Measurements from ENCODE around the gene C10orf90.

The C10orf90 gene

DNA sequence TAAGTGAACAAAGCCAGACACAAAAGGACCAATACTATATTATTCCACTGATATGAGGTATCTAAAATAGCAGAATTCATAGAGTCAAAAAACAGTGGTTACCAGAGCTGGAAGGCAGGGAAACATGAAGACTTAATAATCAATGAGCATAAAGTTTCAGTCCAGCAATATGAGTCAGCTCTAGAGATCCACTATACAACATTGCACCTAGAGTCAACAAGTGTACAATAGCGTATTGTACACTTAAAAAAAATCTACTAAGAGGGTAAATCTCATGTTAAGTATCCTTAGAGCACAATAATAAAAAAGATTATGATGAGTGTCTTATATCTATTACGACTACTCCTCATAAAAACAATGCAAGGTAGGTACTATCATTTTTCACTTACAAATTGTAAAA, 36.1 kb downstream of the C10orf90 start:
- Histone ChIP-seq H3K27ac (ENCODE audit: low read depth, low read length) (no peak overlapping the region), H3K36me3 (ENCODE audit: control insufficient read depth, insufficient read depth, low read length) (no peaks in the 10 kb centered on the region)

DNA sequence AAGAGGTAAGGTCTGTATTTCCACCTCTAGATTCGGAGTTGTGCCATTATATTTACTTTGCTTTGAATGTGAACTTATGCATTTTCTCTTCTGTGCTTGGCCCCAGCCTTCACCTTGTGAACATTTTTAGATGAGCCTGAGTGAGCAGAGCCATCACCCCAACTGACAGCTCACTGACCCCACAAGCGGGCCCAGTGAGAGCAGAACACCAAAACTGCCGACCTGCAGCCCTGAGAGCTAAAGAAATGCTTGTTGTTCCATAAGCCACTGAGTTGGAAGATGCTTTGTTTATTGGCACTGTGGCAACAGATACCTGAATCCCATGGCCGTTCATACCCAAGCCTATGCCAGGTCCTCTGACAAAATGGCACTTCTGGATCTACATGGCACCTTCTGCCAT, 37.8 kb downstream of the C10orf90 start:
- H3K9ac ChIP-seq (ENCODE audit: low read depth, low read length), result no peak overlapping the region
- H3K36me3 ChIP-seq (ENCODE audit: control insufficient read depth, insufficient read depth, low read length), result no peaks in the 10 kb centered on the region
- H3K27ac ChIP-seq (ENCODE audit: low read depth, low read length), result no peak overlapping the region
- H3K4me1 ChIP-seq (ENCODE audit: control insufficient read depth, insufficient read depth, low read length), result no peaks in the 10 kb centered on the region
- H3K4me3 ChIP-seq (ENCODE audit: low read depth, low read length), result no peak overlapping the region
- H3K9me3 ChIP-seq (ENCODE audit: control insufficient read depth, insufficient read depth, low read length), result no peaks in the 10 kb centered on the region
- no peaks in the 10 kb centered on the region for H3K27me3 ChIP-seq (ENCODE audit: control insufficient read depth, insufficient read depth, low read length)

More for the DNA sequence above, 36.1 kb downstream of the C10orf90 start:
- H3K4me1 ChIP-seq (ENCODE audit: control insufficient read depth, insufficient read depth, low read length), result no peaks in the 10 kb centered on the region
- no peak overlapping the region for H3K9ac ChIP-seq (ENCODE audit: low read depth, low read length)
- H3K9me3 ChIP-seq (ENCODE audit: control insufficient read depth, insufficient read depth, low read length), result no peaks in the 10 kb centered on the region
- no peak overlapping the region for H3K4me3 ChIP-seq (ENCODE audit: low read depth, low read length)
- H3K27me3 ChIP-seq (ENCODE audit: control insufficient read depth, insufficient read depth, low read length), result no peaks in the 10 kb centered on the region

DNA sequence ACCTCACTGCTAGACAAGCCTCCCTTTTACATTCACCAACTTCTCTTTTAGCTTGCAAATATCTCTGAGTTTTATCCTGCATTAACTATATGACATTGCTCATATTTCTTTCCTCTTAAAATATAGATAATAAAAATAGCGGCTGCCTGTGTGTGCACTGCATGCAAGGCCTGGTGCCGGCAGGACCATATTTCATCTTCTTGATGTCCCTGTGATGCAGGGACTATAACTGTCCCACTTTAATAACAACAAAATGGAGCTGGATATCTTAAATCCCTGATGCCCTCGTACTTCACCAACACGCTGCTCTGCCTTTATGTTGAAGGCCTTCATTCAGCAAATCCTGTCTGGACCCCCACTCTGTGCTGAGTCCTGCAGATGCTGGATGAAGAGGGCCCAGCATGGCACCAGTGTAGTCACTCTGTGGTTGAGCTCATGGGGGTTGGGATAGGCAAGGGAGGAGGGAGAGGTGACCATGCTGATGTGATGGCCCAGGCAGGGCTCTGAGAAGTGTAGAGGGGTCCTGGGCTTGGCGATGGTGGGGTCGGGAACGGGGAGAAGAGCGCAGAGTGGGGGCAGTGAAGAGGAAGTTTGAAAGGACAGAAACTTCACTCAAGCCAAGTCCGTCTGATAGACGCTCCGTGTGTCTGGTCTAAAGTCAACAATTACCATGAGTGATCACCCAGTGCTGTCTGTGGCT, 40.4 kb downstream of the C10orf90 start:
- no peaks in the 10 kb centered on the region for H3K27me3 ChIP-seq (ENCODE audit: control insufficient read depth, insufficient read depth, low read length)
- no peaks in the 10 kb centered on the region for H3K36me3 ChIP-seq (ENCODE audit: control insufficient read depth, insufficient read depth, low read length)
- no peak overlapping the region for H3K9ac ChIP-seq (ENCODE audit: low read depth, low read length)
- H3K4me3 ChIP-seq (ENCODE audit: low read depth, low read length), result no peak overlapping the region
- no peaks in the 10 kb centered on the region for H3K9me3 ChIP-seq (ENCODE audit: control insufficient read depth, insufficient read depth, low read length)
- H3K4me1 ChIP-seq (ENCODE audit: control insufficient read depth, insufficient read depth, low read length), result no peaks in the 10 kb centered on the region
- no peak overlapping the region for H3K27ac ChIP-seq (ENCODE audit: low read depth, low read length)

DNA sequence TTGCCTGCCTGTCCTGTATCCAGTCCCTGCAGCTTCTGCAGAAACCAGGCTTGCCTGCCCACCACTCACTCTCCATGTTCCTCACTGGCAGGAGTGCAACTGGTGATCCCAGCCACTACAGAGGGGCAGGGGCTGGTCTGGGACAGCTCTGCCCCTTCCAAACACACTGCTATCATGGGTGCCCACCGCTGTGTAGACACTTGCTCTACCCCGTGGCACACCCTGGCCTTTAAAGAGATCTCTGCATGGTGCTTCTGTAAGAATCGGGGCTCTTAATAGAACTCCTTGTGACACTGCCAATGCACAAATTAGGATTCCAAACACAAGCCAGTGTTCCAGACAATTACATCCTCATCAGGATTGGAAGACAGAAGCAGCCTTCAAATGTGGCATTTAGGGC, 41.7 kb downstream of the C10orf90 start:
- Histone ChIP-seq H3K9me3 (ENCODE audit: control insufficient read depth, insufficient read depth, low read length) (no peaks in the 10 kb centered on the region), H3K36me3 (ENCODE audit: control insufficient read depth, insufficient read depth, low read length) (no peaks in the 10 kb centered on the region), H3K9ac (ENCODE audit: low read depth, low read length) (no peak overlapping the region), H3K27me3 (ENCODE audit: control insufficient read depth, insufficient read depth, low read length) (no peaks in the 10 kb centered on the region), H3K27ac (ENCODE audit: low read depth, low read length) (no peak overlapping the region), H3K4me3 (ENCODE audit: low read depth, low read length) (no peak overlapping the region), H3K4me1 (ENCODE audit: control insufficient read depth, insufficient read depth, low read length) (no peaks in the 10 kb centered on the region)

DNA sequence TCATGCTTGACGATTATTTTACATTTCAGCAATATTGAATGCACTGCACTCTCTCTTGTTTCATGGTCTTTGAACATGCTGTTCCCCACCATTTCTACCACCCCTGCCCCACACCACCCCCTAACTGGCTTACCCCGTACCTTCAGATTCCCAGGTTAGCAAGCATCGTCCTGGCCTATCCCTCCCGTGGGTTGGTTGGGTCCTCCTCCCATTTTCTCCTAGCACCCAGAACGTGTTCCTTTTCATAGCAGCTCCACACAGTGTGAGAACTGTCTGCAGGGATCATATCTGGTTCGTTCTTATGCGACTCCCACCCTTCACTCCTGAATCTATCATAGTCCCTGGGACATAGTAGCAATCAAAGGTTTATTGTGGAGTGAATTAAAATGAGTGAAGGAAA, 48.6 kb downstream of the C10orf90 start:
- Histone ChIP-seq H3K9me3 (ENCODE audit: control insufficient read depth, insufficient read depth, low read length) (no peaks in the 10 kb centered on the region), H3K4me3 (ENCODE audit: low read depth, low read length) (no peak overlapping the region), H3K36me3 (ENCODE audit: control insufficient read depth, insufficient read depth, low read length) (no peaks in the 10 kb centered on the region), H3K27ac (ENCODE audit: low read depth, low read length) (no peak overlapping the region), H3K4me1 (ENCODE audit: control insufficient read depth, insufficient read depth, low read length) (no peaks in the 10 kb centered on the region), H3K9ac (ENCODE audit: low read depth, low read length) (no peak overlapping the region), H3K27me3 (ENCODE audit: control insufficient read depth, insufficient read depth, low read length) (no peaks in the 10 kb centered on the region)

DNA sequence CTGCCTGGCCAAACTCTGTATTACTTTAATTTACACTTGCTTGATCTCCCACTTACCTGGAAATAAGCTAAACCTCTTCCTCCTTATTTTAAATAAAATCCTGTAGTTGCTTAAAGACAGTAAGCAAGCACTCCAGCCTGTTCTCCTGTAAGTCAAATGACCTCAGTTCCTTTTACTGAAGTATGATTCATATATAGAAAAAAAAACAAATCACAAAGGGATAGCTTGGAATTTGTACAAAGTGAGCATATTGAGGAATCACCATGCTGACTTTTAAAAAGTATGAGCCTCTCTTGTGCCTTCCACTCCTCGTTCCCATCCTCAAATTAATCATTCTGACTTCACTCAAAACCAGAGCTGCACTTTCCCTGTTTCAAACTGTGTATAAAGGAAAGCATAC, 52.0 kb downstream of the C10orf90 start:
- Histone ChIP-seq H3K9ac (ENCODE audit: low read depth, low read length) (no peak overlapping the region), H3K36me3 (ENCODE audit: control insufficient read depth, insufficient read depth, low read length) (no peaks in the 10 kb centered on the region), H3K4me1 (ENCODE audit: control insufficient read depth, insufficient read depth, low read length) (no peaks in the 10 kb centered on the region), H3K27me3 (ENCODE audit: control insufficient read depth, insufficient read depth, low read length) (no peaks in the 10 kb centered on the region), H3K4me3 (ENCODE audit: low read depth, low read length) (no peak overlapping the region), H3K9me3 (ENCODE audit: control insufficient read depth, insufficient read depth, low read length) (no peaks in the 10 kb centered on the region), H3K27ac (ENCODE audit: low read depth, low read length) (no peak overlapping the region)

DNA sequence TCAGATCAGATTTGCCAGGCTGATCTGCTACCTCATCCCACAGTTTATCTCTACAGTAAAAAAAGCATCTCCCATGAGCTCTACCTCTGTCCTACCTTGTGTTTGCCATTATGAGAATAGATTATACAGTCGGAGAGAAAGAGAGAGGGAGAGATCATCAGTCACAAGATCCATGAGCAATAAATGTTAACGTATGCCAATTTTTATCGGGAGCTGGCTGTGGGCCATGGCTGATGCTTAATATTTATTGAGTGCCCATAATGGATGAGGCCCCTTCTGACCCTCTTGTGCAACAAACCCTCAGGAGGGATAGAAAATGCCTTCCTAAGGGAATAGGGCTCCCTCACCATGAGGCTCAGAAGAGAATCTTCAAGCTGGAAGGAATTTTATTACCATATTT, 52.8 kb downstream of the C10orf90 start:
- no peaks in the 10 kb centered on the region for H3K27me3 ChIP-seq (ENCODE audit: control insufficient read depth, insufficient read depth, low read length)

DNA sequence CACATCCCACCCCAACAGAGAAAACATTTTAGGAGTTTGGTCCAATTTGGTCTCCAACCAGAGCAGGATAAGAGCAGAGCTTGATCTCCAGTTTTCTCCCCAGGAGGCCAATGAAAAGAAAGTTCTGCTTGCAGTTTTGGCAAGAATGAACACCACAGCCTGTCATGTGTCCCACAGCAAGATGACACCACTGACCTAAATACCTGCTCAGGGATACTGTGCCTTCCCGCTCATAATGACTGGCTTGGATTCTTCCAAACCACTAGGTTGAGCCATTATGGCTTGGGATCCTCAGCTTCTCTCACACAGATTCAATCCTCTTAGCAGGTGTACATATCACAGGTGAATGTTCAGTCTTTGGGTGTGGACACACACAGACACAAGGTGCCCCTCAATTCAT, 53.3 kb downstream of the C10orf90 start:
- no peaks in the 10 kb centered on the region for H3K27me3 ChIP-seq (ENCODE audit: control insufficient read depth, insufficient read depth, low read length)

More for the DNA sequence above, 52.8 kb downstream of the C10orf90 start:
- H3K4me3 ChIP-seq (ENCODE audit: low read depth, low read length), result no peak overlapping the region
- no peaks in the 10 kb centered on the region for H3K9me3 ChIP-seq (ENCODE audit: control insufficient read depth, insufficient read depth, low read length)
- H3K4me1 ChIP-seq (ENCODE audit: control insufficient read depth, insufficient read depth, low read length), result no peaks in the 10 kb centered on the region
- H3K27ac ChIP-seq (ENCODE audit: low read depth, low read length), result no peak overlapping the region
- H3K36me3 ChIP-seq (ENCODE audit: control insufficient read depth, insufficient read depth, low read length), result no peaks in the 10 kb centered on the region
- H3K9ac ChIP-seq (ENCODE audit: low read depth, low read length), result no peak overlapping the region

DNA sequence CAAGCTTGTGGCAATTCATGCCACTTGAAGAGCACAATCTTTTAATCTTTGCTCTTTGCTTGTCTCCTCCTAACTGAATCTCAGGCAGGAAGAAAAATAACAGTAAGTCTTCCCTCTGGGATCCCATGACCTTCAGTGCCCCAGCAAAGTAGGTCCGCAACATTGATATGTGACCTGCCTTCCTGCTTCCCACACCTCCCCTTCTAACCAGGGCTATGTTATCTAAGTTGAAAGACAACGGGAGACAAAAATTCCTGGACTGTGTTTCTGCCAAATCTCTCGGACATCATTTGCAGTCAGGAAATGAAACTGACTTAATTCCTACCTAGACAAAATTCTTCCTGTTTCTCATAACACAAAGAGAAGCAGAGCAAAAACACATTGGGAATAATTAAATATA, 53.8 kb downstream of the C10orf90 start:
- no peaks in the 10 kb centered on the region for H3K27me3 ChIP-seq (ENCODE audit: control insufficient read depth, insufficient read depth, low read length)
- H3K4me1 ChIP-seq (ENCODE audit: control insufficient read depth, insufficient read depth, low read length), result no peaks in the 10 kb centered on the region
- no peaks in the 10 kb centered on the region for H3K36me3 ChIP-seq (ENCODE audit: control insufficient read depth, insufficient read depth, low read length)
- H3K9ac ChIP-seq (ENCODE audit: low read depth, low read length), result no peak overlapping the region
- H3K27ac ChIP-seq (ENCODE audit: low read depth, low read length), result no peak overlapping the region
- no peaks in the 10 kb centered on the region for H3K9me3 ChIP-seq (ENCODE audit: control insufficient read depth, insufficient read depth, low read length)
- H3K4me3 ChIP-seq (ENCODE audit: low read depth, low read length), result no peak overlapping the region

More for the DNA sequence above, 53.3 kb downstream of the C10orf90 start:
- H3K9me3 ChIP-seq (ENCODE audit: control insufficient read depth, insufficient read depth, low read length), result no peaks in the 10 kb centered on the region
- no peak overlapping the region for H3K9ac ChIP-seq (ENCODE audit: low read depth, low read length)
- no peak overlapping the region for H3K27ac ChIP-seq (ENCODE audit: low read depth, low read length)
- no peaks in the 10 kb centered on the region for H3K36me3 ChIP-seq (ENCODE audit: control insufficient read depth, insufficient read depth, low read length)
- H3K4me3 ChIP-seq (ENCODE audit: low read depth, low read length), result no peak overlapping the region
- no peaks in the 10 kb centered on the region for H3K4me1 ChIP-seq (ENCODE audit: control insufficient read depth, insufficient read depth, low read length)

DNA sequence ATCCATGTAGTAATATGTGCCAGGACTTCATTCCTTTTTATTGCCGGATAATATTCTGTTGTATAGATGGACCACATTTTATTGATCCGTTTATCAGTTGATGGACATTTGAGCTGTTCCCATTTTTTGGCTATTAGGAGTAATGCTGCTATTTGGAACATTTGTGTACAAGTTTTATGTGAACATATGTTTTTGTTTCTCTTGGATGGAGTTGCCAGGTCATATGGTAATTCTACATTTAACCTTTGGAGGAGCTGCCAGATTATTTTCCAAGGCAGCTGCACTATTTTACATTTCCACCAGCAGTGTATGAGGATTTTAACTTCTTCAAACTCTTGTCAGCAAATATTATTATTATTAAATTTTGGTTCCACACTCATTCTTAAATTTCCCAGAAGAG, 59.2 kb downstream of the C10orf90 start:
- Histone ChIP-seq H3K4me3 (ENCODE audit: low read depth, low read length) (no peak overlapping the region), H3K36me3 (ENCODE audit: control insufficient read depth, insufficient read depth, low read length) (no peaks in the 10 kb centered on the region), H3K27ac (ENCODE audit: low read depth, low read length) (no peak overlapping the region), H3K4me1 (ENCODE audit: control insufficient read depth, insufficient read depth, low read length) (no peaks in the 10 kb centered on the region), H3K9ac (ENCODE audit: low read depth, low read length) (no peak overlapping the region), H3K27me3 (ENCODE audit: control insufficient read depth, insufficient read depth, low read length) (no peaks in the 10 kb centered on the region), H3K9me3 (ENCODE audit: control insufficient read depth, insufficient read depth, low read length) (no peaks in the 10 kb centered on the region)

DNA sequence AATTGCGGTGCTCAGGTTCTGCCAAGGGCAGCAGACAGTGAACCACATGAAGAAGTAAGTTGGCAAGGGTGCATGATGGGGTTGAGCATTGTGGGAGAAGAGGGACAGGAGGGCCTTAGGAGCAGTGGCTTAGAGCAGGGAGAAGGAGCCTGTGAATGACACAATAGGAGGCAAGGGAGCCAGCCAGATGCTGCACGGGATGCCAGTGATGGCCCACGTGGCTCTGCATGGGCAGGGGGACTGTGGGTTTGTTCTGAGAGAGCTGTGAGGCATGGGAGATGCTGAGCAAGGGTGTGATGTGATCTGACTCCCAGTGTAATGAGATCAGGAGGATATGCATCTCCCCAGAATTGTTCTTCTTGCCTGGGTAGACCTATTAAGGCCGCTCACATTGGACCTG, 60.9 kb downstream of the C10orf90 start:
- Histone ChIP-seq H3K27ac (ENCODE audit: low read depth, low read length) (no peak overlapping the region), H3K9ac (ENCODE audit: low read depth, low read length) (no peak overlapping the region), H3K27me3 (ENCODE audit: control insufficient read depth, insufficient read depth, low read length) (no peaks in the 10 kb centered on the region), H3K4me1 (ENCODE audit: control insufficient read depth, insufficient read depth, low read length) (no peaks in the 10 kb centered on the region), H3K36me3 (ENCODE audit: control insufficient read depth, insufficient read depth, low read length) (no peaks in the 10 kb centered on the region), H3K4me3 (ENCODE audit: low read depth, low read length) (no peak overlapping the region), H3K9me3 (ENCODE audit: control insufficient read depth, insufficient read depth, low read length) (no peaks in the 10 kb centered on the region)

Data from HUES48 (cell line).